DND-41 (cell line): ENCODE measurements around the gene UGT3A1.
"Not testable (repeated sequence)": the region's sequence is repeated elsewhere in the genome, so short reads cannot be mapped to it uniquely, and the experiment has no call there.

Source experiments
- ATAC-seq: fragments of 200-7000 bp; cut with Tn5 transposase; 3 replicates; pipeline ENCODE4 v1.9.1; 2021; ENCODE audit warnings: low read depth; ENCODE audit not compliant: insufficient read depth
- DNase-seq: peaks from one replicate; pipeline ENCODE4 v3.0.0-alpha.2; 2020
- H2AFZ ChIP-seq: 2 replicates; pipeline ENCODE4 v1.6.0; 2012; ENCODE audit warnings: low read depth, low read length
- H3K27ac ChIP-seq: 2 replicates; pipeline ENCODE4 v1.5.1; 2012; ENCODE audit warnings: low read length, inconsistent platforms
- H3K27me3 ChIP-seq: fragments of 200-600 bp; sonication (generic); 2 replicates; pipeline ENCODE4 v1.6.0; 2012; ENCODE audit warnings: low read length, mild to moderate bottlenecking, inconsistent platforms; ENCODE audit not compliant: insufficient read depth, poor library complexity
- H3K36me3 ChIP-seq: 2 replicates; pipeline ENCODE4 v1.5.1; 2012; ENCODE audit warnings: low read length, inconsistent platforms; ENCODE audit not compliant: insufficient read depth
- H3K4me1 ChIP-seq: 2 replicates; pipeline ENCODE4 v1.5.1; 2012; ENCODE audit warnings: mild to moderate bottlenecking, low read length; ENCODE audit not compliant: insufficient read depth
- H3K4me2 ChIP-seq: 2 replicates; pipeline ENCODE4 v1.6.0; 2012; ENCODE audit warnings: mild to moderate bottlenecking, moderate library complexity, low read length, inconsistent platforms; ENCODE audit not compliant: insufficient read depth
- H3K4me3 ChIP-seq, 2 experiments: fragments of 200-600 bp in 1 of 2; shearing (Covaris generic) in 1 of 2; 2 replicates each; pipeline ENCODE4 v1.5.1; 2012 to 2016; ENCODE audit warnings: inconsistent platforms in 2 of 2, low read length in 2 of 2, mild to moderate bottlenecking in 2 of 2, low read depth in 1 of 2, moderate library complexity in 1 of 2
- H3K79me2 ChIP-seq: 2 replicates; pipeline ENCODE4 v1.6.0; 2012; ENCODE audit warnings: low read length, inconsistent platforms; ENCODE audit not compliant: insufficient read depth
- H3K9ac ChIP-seq: 2 replicates; pipeline ENCODE4 v1.6.0; 2012; ENCODE audit warnings: low read depth, mild to moderate bottlenecking, inconsistent platforms, low read length, moderate library complexity
- H3K9me3 ChIP-seq: 2 replicates; pipeline ENCODE4 v1.5.1; 2012; ENCODE audit warnings: low read length, moderate library complexity, mild to moderate bottlenecking, inconsistent platforms; ENCODE audit not compliant: insufficient read depth, severe bottlenecking
- H4K20me1 ChIP-seq: 2 replicates; pipeline ENCODE4 v1.6.0; 2012; ENCODE audit warnings: low read length; ENCODE audit not compliant: insufficient read depth
- CTCF ChIP-seq: IDR thresholded peaks from 2 replicates; pipeline ENCODE4 v1.5.1; 2012; ENCODE audit warnings: borderline replicate concordance, low read length, moderate library complexity, mild to moderate bottlenecking; ENCODE audit not compliant: poor library complexity, severe bottlenecking; ENCODE audit errors: extremely low read depth
- EZH2 ChIP-seq: IDR thresholded peaks from 3 replicates; pipeline ENCODE4 v1.6.1; 2012; ENCODE audit warnings: borderline replicate concordance, low read depth, mild to moderate bottlenecking, moderate library complexity, low read length, inconsistent platforms; ENCODE audit not compliant: severe bottlenecking

Gene UGT3A1

GRCh38 chr5:35979715-35980114 lies 11.5 kb downstream of the UGT3A1 start:
- no peak for TF ChIP-seq CTCF
- TF ChIP-seq EZH2: no peak
- H4K20me1 ChIP-seq: no peaks in the 10 kb centered on the region
- no peak overlapping the region for H2AFZ ChIP-seq
- H3K4me2 ChIP-seq: no peak overlapping the region
- no peaks in the 10 kb centered on the region for H3K4me1 ChIP-seq
- H3K27me3 ChIP-seq: no peaks in the 10 kb centered on the region
- H3K36me3 ChIP-seq: no peaks in the 10 kb centered on the region
- no peak overlapping the region for H3K4me3 ChIP-seq
- no peaks in the 10 kb centered on the region for H3K79me2 ChIP-seq
- DNase-seq: no peak
- H3K9ac ChIP-seq: no peak overlapping the region
- peaks cover 29% of the 10 kb centered on the region for H3K9me3 ChIP-seq
- ATAC-seq: no peak
- no peak overlapping the region for H3K27ac ChIP-seq

GRCh38 chr5:35976859-35977258 lies 14.3 kb downstream of the UGT3A1 start:
- H3K9me3 ChIP-seq: peaks cover 22% of the 10 kb centered on the region
- H3K36me3 ChIP-seq, H2AFZ ChIP-seq, H3K27ac ChIP-seq, DNase-seq, H3K27me3 ChIP-seq, H3K9ac ChIP-seq, H3K4me3 ChIP-seq, ATAC-seq, H3K4me1 ChIP-seq, H3K4me2 ChIP-seq, H3K79me2 ChIP-seq, H4K20me1 ChIP-seq: not testable (repeated sequence)

- no peak overlapping the region for H3K4me3 ChIP-seq
- H3K9ac ChIP-seq: no peak overlapping the region
- H3K4me2 ChIP-seq: no peak overlapping the region
- no peaks in the 10 kb centered on the region for H3K79me2 ChIP-seq
- H3K27me3 ChIP-seq: no peaks in the 10 kb centered on the region
- no peaks in the 10 kb centered on the region for H3K36me3 ChIP-seq
- no peaks in the 10 kb centered on the region for H3K4me1 ChIP-seq
- no peak overlapping the region for H2AFZ ChIP-seq
- no peak for TF ChIP-seq CTCF
- TF ChIP-seq EZH2: no peak
- H4K20me1 ChIP-seq: no peaks in the 10 kb centered on the region
- no peak for DNase-seq
- H3K9me3 ChIP-seq: peaks cover 13% of the 10 kb centered on the region
- no peak overlapping the region for H3K27ac ChIP-seq
- ATAC-seq: no peak
Observed at GRCh38 chr5:35974570-35974969, 16.6 kb downstream of the UGT3A1 start.

GRCh38 chr5:35971878-35972210 lies 19.3 kb downstream of the UGT3A1 start:
- Histone ChIP-seq H3K9me3 (peaks cover 7% of the 10 kb centered on the region), H3K27ac (no peak overlapping the region), H3K27me3 (no peaks in the 10 kb centered on the region), H2AFZ (no peak overlapping the region), H3K4me3 (no peak overlapping the region), H4K20me1 (no peaks in the 10 kb centered on the region), H3K36me3 (no peaks in the 10 kb centered on the region), H3K9ac (no peak overlapping the region), H3K4me2 (no peak overlapping the region), H3K4me1 (no peaks in the 10 kb centered on the region), H3K79me2 (no peaks in the 10 kb centered on the region)
- no peak for TF ChIP-seq CTCF
- no peak for TF ChIP-seq EZH2
- DNase-seq (no peak), ATAC-seq (no peak)
